Activated CD8-positive, alpha-beta memory T cell treated with anti-CD3 and anti-CD28 coated beads, Interleukin-2, amount 50 U/mL, for 48 hours (primary cell): Measurements from ENCODE around the gene RPS6KA6.
"Not testable (repeated sequence)": the region's sequence is repeated elsewhere in the genome, so short reads cannot be mapped to it uniquely, and the experiment has no call there.

Experiments
- DNase-seq: peaks from one replicate; pipeline ENCODE4 v3.0.0-alpha.2; 2020

Gene RPS6KA6

GRCh38 chrX:84161641-84162040 is 26.4 kb downstream of the RPS6KA6 start:
- DNase-seq: no peak

GRCh38 chrX:84160736-84161135 is 27.3 kb downstream of the RPS6KA6 start:
- DNase-seq: no peak

GRCh38 chrX:84156821-84157220 is 31.2 kb downstream of the RPS6KA6 start:
- DNase-seq: no peak

- no peak for DNase-seq
These were observed 32.1 kb downstream of the RPS6KA6 start for GRCh38 chrX:84155938-84156337.

- DNase-seq: no peak
These were observed 34.5 kb downstream of the RPS6KA6 start for GRCh38 chrX:84153538-84153937.

GRCh38 chrX:84144991-84145390 is 43.0 kb downstream of the RPS6KA6 start:
- DNase-seq: no peak

GRCh38 chrX:84144281-84144680 is 43.7 kb downstream of the RPS6KA6 start:
- DNase-seq: no peak

GRCh38 chrX:84133023-84133422 is 55.0 kb downstream of the RPS6KA6 start:
- DNase-seq: no peak

GRCh38 chrX:84123585-84123984 is 64.4 kb downstream of the RPS6KA6 start:
- DNase-seq: no peak

- DNase-seq: no peak
These were observed 69.2 kb downstream of the RPS6KA6 start for GRCh38 chrX:84118769-84119168.

GRCh38 chrX:84118315-84118714 is 69.7 kb downstream of the RPS6KA6 start:
- no peak for DNase-seq

GRCh38 chrX:84108584-84108983 is 79.4 kb downstream of the RPS6KA6 start:
- no peak for DNase-seq

- DNase-seq: no peak
These were observed 88.9 kb downstream of the RPS6KA6 start for GRCh38 chrX:84099120-84099519.

GRCh38 chrX:84079479-84080197 is 108.4 kb downstream of the RPS6KA6 start:
- DNase-seq: not testable (repeated sequence)

- no peak for DNase-seq
These were observed 109.0 kb downstream of the RPS6KA6 start for GRCh38 chrX:84078991-84079390.

GRCh38 chrX:84064814-84065213 is 123.2 kb downstream of the RPS6KA6 start:
- DNase-seq: no peak

- DNase-seq: no peak
These were observed 123.8 kb downstream of the RPS6KA6 start for GRCh38 chrX:84064164-84064563.

- no peak for DNase-seq
These were observed 140.7 kb downstream of the RPS6KA6 start for GRCh38 chrX:84047339-84047738.

GRCh38 chrX:84046403-84046984 is 141.5 kb downstream of the RPS6KA6 start:
- no peak for DNase-seq

GRCh38 chrX:84044051-84044450 is 143.9 kb downstream of the RPS6KA6 start:
- DNase-seq: no peak
